ENCODE data around the gene CPPED1.
"Not testable (repeated sequence)": the region's sequence is repeated elsewhere in the genome, so short reads cannot be mapped to it uniquely, and the experiment has no call there.

The CPPED1 gene

DNA sequence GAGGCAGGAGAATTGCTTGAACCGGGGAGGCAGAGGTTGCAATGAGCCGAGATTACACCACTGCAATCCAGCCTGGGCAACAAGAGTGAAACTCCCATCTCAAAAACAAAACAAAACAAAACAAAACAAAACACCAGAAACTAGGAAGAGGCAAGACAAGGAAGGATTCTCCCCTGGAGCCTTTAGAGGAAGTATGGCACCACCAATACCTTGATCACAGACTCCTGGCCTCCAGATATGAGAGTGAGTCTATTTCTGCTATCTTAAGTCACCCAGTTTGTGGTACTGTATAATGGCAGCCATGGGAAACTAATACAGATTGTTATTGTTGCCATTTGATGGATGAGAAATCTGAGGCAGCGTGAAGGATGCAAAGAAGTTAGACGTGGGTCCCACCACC, 14.6 kb upstream of the CPPED1 start:
- no peaks in the 10 kb centered on the region for H3K9me3 ChIP-seq (ENCODE audit: control insufficient read depth, low read depth, low read length)
- no peaks in the 10 kb centered on the region for H3K4me1 ChIP-seq (ENCODE audit: control insufficient read depth, low read depth, low read length)
- H3K27me3 ChIP-seq (ENCODE audit: control insufficient read depth, insufficient read depth, low read length): no peaks in the 10 kb centered on the region
- H3K27ac ChIP-seq (ENCODE audit: low read length): no peak overlapping the region
- H3K4me3 ChIP-seq (ENCODE audit: low read length): no peak overlapping the region
- H3K36me3 ChIP-seq (ENCODE audit: control insufficient read depth, low read depth, low read length): no peaks in the 10 kb centered on the region
- H3K9ac ChIP-seq (ENCODE audit: low read length): no peak overlapping the region

DNA sequence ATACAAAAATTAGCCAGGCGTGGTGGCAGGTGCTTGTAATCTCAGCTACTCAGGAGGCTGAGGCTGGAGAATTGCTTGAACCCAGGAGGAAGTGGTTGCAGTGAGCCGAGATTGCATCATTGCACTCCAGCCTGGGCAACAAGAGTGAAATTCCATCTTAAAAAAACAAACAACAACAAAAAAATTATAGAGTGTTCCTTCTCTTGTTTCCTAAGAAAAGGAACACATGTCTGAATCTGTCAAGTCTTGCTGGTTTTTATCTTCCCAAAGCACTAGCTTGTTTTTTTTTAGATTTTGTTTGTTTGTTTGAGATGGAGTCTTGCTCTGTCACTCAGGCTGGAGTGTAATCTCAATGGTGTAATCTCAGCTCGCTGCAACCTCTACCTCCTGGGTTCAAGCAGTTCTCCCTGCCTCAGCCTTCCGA, 13.1 kb upstream of the CPPED1 start:
- not testable (repeated sequence) for H3K4me1 ChIP-seq (ENCODE audit: control insufficient read depth, low read depth, low read length); H3K27me3 ChIP-seq (ENCODE audit: control insufficient read depth, insufficient read depth, low read length); H3K9me3 ChIP-seq (ENCODE audit: control insufficient read depth, low read depth, low read length); H3K36me3 ChIP-seq (ENCODE audit: control insufficient read depth, low read depth, low read length); H3K4me3 ChIP-seq (ENCODE audit: low read length); H3K27ac ChIP-seq (ENCODE audit: low read length); H3K9ac ChIP-seq (ENCODE audit: low read length)

DNA sequence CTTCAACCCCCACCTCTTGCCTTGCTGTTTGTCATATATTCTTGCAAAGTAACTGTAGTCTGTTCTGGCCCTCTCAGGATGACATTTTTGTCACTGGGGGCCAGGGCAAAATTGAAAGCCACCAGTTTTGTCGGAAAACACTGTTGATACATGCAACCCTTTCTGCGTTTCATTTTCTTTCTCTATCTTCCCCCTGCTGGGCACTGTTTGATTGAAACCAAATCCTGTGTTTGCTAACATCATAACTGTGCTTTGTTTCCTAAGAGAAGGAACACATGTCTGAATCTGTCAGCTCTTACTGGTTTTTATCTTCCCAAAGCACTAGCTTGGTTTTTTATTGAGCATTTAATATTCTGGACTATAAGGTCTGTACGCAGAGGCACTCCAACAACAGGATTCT, 11.7 kb upstream of the CPPED1 start:
- no peak overlapping the region for H3K4me3 ChIP-seq (ENCODE audit: low read length)
- H3K9me3 ChIP-seq (ENCODE audit: control insufficient read depth, low read depth, low read length): no peaks in the 10 kb centered on the region
- no peak overlapping the region for H3K9ac ChIP-seq (ENCODE audit: low read length)
- H3K27ac ChIP-seq (ENCODE audit: low read length): no peak overlapping the region
- H3K27me3 ChIP-seq (ENCODE audit: control insufficient read depth, insufficient read depth, low read length): no peaks in the 10 kb centered on the region
- H3K36me3 ChIP-seq (ENCODE audit: control insufficient read depth, low read depth, low read length): no peaks in the 10 kb centered on the region
- no peaks in the 10 kb centered on the region for H3K4me1 ChIP-seq (ENCODE audit: control insufficient read depth, low read depth, low read length)

DNA sequence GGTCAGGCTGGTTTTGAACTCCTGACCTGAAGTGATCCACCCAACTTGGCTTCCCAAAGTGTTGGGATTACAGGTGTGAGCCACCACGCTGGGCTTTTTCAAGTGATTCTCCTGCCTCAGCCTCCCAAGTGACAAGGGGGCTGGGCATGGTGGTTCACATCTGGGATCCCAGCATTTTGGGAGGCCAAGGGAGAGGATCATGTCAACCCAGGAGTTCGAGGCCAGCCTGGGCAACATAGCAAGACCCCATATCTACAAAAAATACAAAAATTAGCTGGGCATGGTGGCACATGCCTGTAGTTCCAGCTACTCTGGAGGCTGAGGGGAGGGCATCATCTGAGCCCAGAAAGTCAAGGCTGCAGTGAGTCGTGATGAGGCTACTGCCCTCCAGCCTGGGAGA, 10.0 kb upstream of the CPPED1 start:
- not testable (repeated sequence) for H3K9ac ChIP-seq (ENCODE audit: low read length); H3K4me1 ChIP-seq (ENCODE audit: control insufficient read depth, low read depth, low read length); H3K27ac ChIP-seq (ENCODE audit: low read length); H3K36me3 ChIP-seq (ENCODE audit: control insufficient read depth, low read depth, low read length); H3K27me3 ChIP-seq (ENCODE audit: control insufficient read depth, insufficient read depth, low read length); H3K4me3 ChIP-seq (ENCODE audit: low read length); H3K9me3 ChIP-seq (ENCODE audit: control insufficient read depth, low read depth, low read length)

DNA sequence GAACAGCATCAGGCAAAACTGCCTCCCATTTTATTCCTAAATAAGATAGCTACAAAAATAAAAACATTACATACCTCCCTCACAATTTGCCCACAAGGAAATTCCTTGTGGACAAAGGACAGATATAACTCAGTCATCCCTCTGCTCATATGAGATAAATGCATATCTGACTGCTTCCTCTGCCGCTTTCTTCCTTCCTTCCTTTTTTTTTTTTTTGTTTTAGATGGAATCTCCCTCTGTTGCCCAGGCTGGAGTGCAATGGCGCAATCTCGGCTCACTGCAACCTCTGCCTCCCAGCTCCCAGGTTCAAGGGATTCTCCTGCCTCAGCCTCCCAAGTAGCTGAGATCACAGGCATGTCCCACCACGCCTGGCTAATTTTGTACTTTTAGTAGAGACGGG, 9.6 kb upstream of the CPPED1 start:
- H3K27me3 ChIP-seq (ENCODE audit: control insufficient read depth, insufficient read depth, low read length); H3K9me3 ChIP-seq (ENCODE audit: control insufficient read depth, low read depth, low read length); H3K9ac ChIP-seq (ENCODE audit: low read length); H3K4me3 ChIP-seq (ENCODE audit: low read length); H3K4me1 ChIP-seq (ENCODE audit: control insufficient read depth, low read depth, low read length); H3K27ac ChIP-seq (ENCODE audit: low read length); H3K36me3 ChIP-seq (ENCODE audit: control insufficient read depth, low read depth, low read length): not testable (repeated sequence)

DNA sequence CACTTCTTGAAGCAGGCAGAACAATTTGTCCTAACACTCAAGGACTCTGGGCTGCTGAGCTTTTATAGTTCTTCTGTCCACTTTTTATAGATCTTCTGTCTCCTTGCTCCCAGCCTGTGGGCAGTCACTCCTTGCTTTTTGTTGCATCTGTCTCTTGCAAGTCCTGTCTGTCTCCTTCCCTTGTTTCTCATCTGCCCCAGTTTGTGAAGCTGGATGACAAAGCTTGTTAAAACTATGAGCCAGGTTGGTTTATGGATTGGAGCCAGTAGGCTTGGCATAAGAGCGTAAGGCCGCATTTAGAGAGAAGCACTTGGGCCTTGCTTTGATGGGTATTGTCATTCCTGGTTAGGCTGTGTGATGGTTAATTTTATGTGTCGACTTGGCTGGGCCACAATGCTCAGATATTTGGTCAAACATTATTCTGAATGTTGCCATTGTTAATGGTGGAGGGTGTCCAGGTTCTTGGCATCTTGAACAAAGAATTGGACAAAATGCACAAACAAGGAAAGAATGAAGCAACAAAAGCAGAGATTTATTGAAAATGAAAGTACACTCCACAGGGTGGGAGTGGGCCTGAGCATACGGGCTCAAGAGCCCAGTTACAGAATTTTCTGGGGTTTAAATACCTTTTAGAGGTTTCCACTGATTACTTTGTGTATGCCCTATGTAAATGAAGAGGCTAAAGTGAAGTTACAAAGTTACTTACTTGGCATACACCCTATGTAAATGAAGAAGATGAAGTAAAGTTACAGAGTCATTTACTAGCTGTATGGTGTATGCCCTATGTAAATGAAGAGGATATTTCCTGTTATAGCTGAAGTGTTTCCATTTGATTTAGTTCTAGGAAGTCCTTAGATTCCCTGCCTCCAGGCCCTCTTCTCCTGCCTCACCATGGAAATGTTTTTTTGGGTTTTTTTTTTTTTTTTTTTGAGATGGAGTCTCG, 8.0 kb upstream of the CPPED1 start:
- Histone ChIP-seq H3K9ac (ENCODE audit: low read length) (no peak overlapping the region), H3K9me3 (ENCODE audit: control insufficient read depth, low read depth, low read length) (no peaks in the 10 kb centered on the region), H3K27ac (ENCODE audit: low read length) (no peak overlapping the region), H3K27me3 (ENCODE audit: control insufficient read depth, insufficient read depth, low read length) (no peaks in the 10 kb centered on the region), H3K4me1 (ENCODE audit: control insufficient read depth, low read depth, low read length) (no peaks in the 10 kb centered on the region), H3K36me3 (ENCODE audit: control insufficient read depth, low read depth, low read length) (no peaks in the 10 kb centered on the region), H3K4me3 (ENCODE audit: low read length) (no peak overlapping the region)

DNA sequence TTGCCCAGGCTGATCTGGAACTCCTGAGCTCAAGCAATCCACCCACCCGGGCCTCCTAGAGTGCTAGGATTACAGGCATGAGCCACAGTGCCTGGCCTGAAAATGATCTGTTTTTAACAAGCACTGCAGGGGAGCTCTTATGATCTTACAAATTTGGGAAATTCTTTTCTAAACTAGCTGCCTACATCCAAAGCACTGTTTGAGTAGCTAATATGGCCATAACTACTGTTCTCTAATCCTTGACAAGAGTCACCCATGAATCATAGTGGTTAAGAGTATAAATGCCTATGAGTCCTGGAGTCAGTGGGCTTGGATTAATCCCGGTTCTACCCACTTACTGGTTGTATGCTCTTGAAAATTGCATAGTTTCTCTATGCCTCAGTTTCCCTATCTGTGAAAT, 1.4 kb upstream of the CPPED1 start:
- no peaks in the 10 kb centered on the region for H3K36me3 ChIP-seq (ENCODE audit: control insufficient read depth, low read depth, low read length)
- no peak overlapping the region for H3K9ac ChIP-seq (ENCODE audit: low read length)
- no peaks in the 10 kb centered on the region for H3K4me1 ChIP-seq (ENCODE audit: control insufficient read depth, low read depth, low read length)
- H3K27ac ChIP-seq (ENCODE audit: low read length): no peak overlapping the region
- no peaks in the 10 kb centered on the region for H3K27me3 ChIP-seq (ENCODE audit: control insufficient read depth, insufficient read depth, low read length)
- no peaks in the 10 kb centered on the region for H3K9me3 ChIP-seq (ENCODE audit: control insufficient read depth, low read depth, low read length)
- H3K4me3 ChIP-seq (ENCODE audit: low read length): no peak overlapping the region

DNA sequence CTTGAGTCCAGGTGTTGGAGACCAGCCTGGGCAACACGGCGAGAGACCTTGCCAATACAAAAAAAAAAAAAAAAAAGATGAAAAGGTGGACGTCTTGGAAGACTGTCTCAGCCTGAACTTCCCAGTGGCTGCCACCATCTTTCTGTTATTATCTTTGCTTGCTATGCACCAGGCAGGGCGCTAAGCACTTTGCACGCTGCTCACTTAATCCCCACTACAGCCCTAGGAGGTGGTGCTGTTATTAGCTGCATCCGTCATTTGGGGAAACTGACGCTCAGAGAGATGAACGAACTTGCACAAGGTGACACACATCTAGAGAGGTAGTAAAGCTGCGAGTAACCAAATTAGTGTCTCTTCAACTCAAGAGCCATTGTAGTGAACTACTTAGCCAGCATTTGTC, 708 bp upstream of the CPPED1 start:
- no peak overlapping the region for H3K9ac ChIP-seq (ENCODE audit: low read length)
- peak overlapping the region; percentile 80 for H3K4me3 ChIP-seq (ENCODE audit: low read length)
- H3K27ac ChIP-seq (ENCODE audit: low read length): no peak overlapping the region

DNA sequence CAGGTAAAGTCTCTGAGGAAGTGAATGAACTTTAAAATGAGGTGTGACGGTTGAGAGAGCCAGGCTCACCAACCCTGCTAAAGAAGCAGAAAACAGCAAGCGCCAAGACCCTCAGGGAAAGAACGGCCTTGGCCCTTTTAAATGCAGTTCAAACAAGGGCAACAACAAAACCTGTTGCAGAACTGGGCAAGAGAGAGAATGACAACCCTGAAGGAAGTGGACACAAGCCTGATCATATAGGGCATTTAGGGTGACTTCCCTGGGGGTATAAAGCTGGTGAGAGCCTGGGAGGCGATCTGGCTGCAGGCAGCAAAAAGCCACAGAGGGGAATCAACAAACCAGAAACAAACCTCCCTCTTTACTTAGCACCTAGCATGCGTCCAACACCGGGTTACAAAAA, 1.0 kb downstream of the CPPED1 start:
- Histone ChIP-seq H3K9me3 (ENCODE audit: control insufficient read depth, low read depth, low read length) (no peaks in the 10 kb centered on the region), H3K4me3 (ENCODE audit: low read length) (peak overlapping the region; percentile 80), H3K36me3 (ENCODE audit: control insufficient read depth, low read depth, low read length) (no peaks in the 10 kb centered on the region), H3K27me3 (ENCODE audit: control insufficient read depth, insufficient read depth, low read length) (no peaks in the 10 kb centered on the region), H3K27ac (ENCODE audit: low read length) (no peak overlapping the region), H3K9ac (ENCODE audit: low read length) (no peak overlapping the region), H3K4me1 (ENCODE audit: control insufficient read depth, low read depth, low read length) (no peaks in the 10 kb centered on the region)

More for the DNA sequence above, 708 bp upstream of the CPPED1 start:
- no peaks in the 10 kb centered on the region for H3K9me3 ChIP-seq (ENCODE audit: control insufficient read depth, low read depth, low read length)
- H3K27me3 ChIP-seq (ENCODE audit: control insufficient read depth, insufficient read depth, low read length): no peaks in the 10 kb centered on the region
- no peaks in the 10 kb centered on the region for H3K36me3 ChIP-seq (ENCODE audit: control insufficient read depth, low read depth, low read length)
- H3K4me1 ChIP-seq (ENCODE audit: control insufficient read depth, low read depth, low read length): no peaks in the 10 kb centered on the region

DNA sequence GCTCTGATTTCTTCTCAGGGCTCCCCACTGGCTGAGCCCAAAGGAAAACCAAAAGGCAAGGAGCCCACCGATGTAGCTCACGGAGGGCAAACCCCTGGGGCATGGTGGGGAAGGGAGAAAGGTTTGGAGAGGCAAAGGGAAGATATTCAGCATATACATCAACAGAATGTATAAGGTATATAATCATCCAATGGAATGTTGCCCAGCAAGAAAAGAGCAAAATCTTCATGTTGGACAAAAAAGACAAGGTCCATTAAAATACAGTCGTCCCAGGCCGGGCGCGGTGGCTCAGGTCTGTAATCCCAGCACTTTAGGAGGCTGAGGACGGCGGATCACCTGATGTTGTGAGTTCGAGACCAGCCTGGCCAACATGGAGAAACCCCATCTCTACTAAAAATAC, 1.6 kb downstream of the CPPED1 start:
- Histone ChIP-seq H3K4me3 (ENCODE audit: low read length) (no peak overlapping the region), H3K9me3 (ENCODE audit: control insufficient read depth, low read depth, low read length) (no peaks in the 10 kb centered on the region), H3K27ac (ENCODE audit: low read length) (no peak overlapping the region), H3K27me3 (ENCODE audit: control insufficient read depth, insufficient read depth, low read length) (no peaks in the 10 kb centered on the region), H3K4me1 (ENCODE audit: control insufficient read depth, low read depth, low read length) (no peaks in the 10 kb centered on the region), H3K36me3 (ENCODE audit: control insufficient read depth, low read depth, low read length) (no peaks in the 10 kb centered on the region), H3K9ac (ENCODE audit: low read length) (no peak overlapping the region)

DNA sequence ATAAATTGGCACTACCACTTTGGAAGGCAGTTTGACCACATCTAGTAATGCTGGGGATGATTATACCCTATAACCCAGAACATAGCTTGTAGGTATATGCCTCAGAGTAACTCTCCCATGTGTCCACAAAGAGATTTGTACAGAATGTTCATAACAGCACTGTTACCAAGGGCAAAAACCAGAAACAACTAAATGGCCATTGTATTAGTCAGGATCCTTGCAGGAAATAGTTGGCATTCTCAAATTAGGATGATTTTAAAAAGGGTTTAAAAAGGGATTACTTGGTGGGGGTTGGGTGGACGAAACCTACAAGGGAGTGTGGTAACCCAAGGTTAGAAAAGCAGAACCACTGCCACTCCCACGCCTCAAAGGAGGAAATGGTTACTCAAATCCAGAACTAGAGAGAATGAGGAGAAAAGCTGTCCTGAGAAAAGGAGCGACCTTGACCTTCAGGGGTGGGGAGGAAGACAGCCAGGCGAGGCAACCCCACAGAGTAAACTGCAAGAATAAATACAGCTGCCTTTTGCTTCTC, 2.1 kb downstream of the CPPED1 start:
- no peaks in the 10 kb centered on the region for H3K4me1 ChIP-seq (ENCODE audit: control insufficient read depth, low read depth, low read length)
- H3K9ac ChIP-seq (ENCODE audit: low read length): no peak overlapping the region
- H3K4me3 ChIP-seq (ENCODE audit: low read length): no peak overlapping the region
- no peaks in the 10 kb centered on the region for H3K27me3 ChIP-seq (ENCODE audit: control insufficient read depth, insufficient read depth, low read length)
- H3K36me3 ChIP-seq (ENCODE audit: control insufficient read depth, low read depth, low read length): no peaks in the 10 kb centered on the region
- no peaks in the 10 kb centered on the region for H3K9me3 ChIP-seq (ENCODE audit: control insufficient read depth, low read depth, low read length)
- no peak overlapping the region for H3K27ac ChIP-seq (ENCODE audit: low read length)

DNA sequence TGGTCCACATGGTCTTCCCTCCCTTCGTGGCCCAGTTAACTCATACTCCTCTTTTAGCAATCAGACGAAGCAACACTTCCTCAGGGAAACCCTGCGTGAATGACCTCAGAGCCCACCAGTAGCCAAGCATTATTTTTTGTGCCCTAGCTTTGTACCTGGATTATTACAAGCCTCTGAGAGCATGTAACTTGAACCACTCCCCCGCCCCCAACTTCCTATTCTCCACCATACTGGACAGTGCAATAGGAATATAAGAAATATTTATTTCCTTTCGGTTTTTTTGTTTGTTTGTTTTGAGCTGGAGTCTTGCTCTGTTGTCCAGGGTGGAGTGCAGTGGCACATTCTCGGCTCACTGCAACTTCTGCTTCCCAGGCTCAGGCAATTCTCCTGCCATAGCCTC, 2.9 kb downstream of the CPPED1 start:
- H3K27me3 ChIP-seq (ENCODE audit: control insufficient read depth, insufficient read depth, low read length): no peaks in the 10 kb centered on the region
- H3K9ac ChIP-seq (ENCODE audit: low read length): no peak overlapping the region
- H3K27ac ChIP-seq (ENCODE audit: low read length): no peak overlapping the region
- H3K4me1 ChIP-seq (ENCODE audit: control insufficient read depth, low read depth, low read length): no peaks in the 10 kb centered on the region
- H3K4me3 ChIP-seq (ENCODE audit: low read length): no peak overlapping the region
- no peaks in the 10 kb centered on the region for H3K9me3 ChIP-seq (ENCODE audit: control insufficient read depth, low read depth, low read length)
- H3K36me3 ChIP-seq (ENCODE audit: control insufficient read depth, low read depth, low read length): no peaks in the 10 kb centered on the region
